NT2/D1 (cell line): ENCODE results near the gene FAM53A.
A peak's percentile ranks its signal among the peaks of the same experiment; 100 is the strongest.

ENCODE experiments used
- DNase-seq: peaks from one replicate; pipeline ENCODE4 v3.0.0-alpha.2; 2011; ENCODE audit warnings: low read depth, low spot score
- H3K27me3 ChIP-seq: 2 replicates; pipeline ENCODE4 v1.6.0; 2011; ENCODE audit warnings: mild to moderate bottlenecking; ENCODE audit not compliant: insufficient read length, insufficient read depth
- H3K36me3 ChIP-seq: 2 replicates; pipeline ENCODE4 v1.6.1; 2011; ENCODE audit warnings: mild to moderate bottlenecking, low read length, mixed read lengths; ENCODE audit not compliant: insufficient read depth, insufficient read length
- H3K4me1 ChIP-seq: 2 replicates; pipeline ENCODE4 v1.5.1; 2011; ENCODE audit not compliant: insufficient read depth, insufficient read length
- H3K4me3 ChIP-seq: 2 replicates; pipeline ENCODE4 v1.5.1; 2011; ENCODE audit warnings: low read depth; ENCODE audit not compliant: insufficient read length
- H3K9ac ChIP-seq: 2 replicates; pipeline ENCODE4 v1.6.0; 2011; ENCODE audit warnings: low read depth; ENCODE audit not compliant: insufficient read length
- H3K9me3 ChIP-seq: 2 replicates; pipeline ENCODE4 v1.5.1; 2011; ENCODE audit warnings: mild to moderate bottlenecking, low read length; ENCODE audit not compliant: insufficient read depth
- SUZ12 ChIP-seq: IDR thresholded peaks from 2 replicates; pipeline ENCODE4 v1.6.1; 2011; ENCODE audit not compliant: insufficient read length, insufficient read depth; ENCODE audit errors: extremely low read depth
- YY1 ChIP-seq: IDR thresholded peaks from 2 replicates; pipeline ENCODE4 v1.6.1; 2011; ENCODE audit not compliant: insufficient read length, insufficient read depth
- ZNF274 ChIP-seq: IDR thresholded peaks from 2 replicates; pipeline ENCODE4 v1.6.1; 2011; ENCODE audit warnings: mild to moderate bottlenecking, low read depth, low read length

The FAM53A gene

DNA sequence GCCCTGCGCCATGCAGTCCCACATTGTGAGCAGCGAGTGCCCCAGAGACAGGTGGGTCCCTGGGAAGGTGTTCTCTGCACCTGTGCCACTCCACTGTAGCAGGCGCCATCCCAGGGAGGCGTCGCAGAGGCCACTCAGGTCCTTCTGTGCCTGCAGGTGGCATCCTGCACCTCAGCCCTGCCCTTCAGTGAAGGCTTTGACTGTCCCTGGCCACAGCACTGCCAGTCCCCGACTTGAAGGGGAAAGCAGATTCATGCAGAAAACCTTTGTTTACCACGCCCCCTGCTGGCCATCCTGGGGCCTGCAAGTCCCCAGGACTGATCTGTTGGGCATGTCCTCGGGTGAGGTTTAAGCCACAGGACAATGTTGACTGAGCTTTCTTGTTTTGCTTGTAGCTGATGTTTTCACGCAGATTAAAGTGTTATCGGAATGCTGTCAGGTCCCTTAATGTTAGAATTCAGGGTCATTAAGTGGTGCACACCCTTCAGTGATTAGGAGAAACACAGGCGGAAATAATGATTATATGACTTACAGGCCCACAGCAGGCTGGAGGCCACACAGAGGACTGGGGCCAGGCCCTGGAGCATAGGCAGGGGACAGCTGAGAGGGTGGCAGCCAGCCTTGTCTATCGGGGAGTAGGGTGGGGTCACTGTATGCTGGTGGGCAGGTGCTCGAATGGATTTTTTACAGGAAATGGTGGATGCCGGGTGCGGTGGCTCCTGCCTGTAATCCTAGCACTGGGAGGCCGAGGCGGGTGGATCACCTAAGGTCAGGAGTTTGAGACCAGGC, 42.2 kb upstream of the FAM53A start:
- Histone ChIP-seq H3K27me3 (no peaks in the 10 kb centered on the region), H3K36me3 (peaks cover 87% of the 10 kb centered on the region), H3K4me1 (peaks cover 21% of the 10 kb centered on the region), H3K9me3 (no peaks in the 10 kb centered on the region), H3K4me3 (no peak overlapping the region), H3K9ac (peak overlapping the region; percentile 21)
- DNase-seq: peak; percentile 81
- no peak for TF ChIP-seq YY1
- TF ChIP-seq ZNF274: no peak
- TF ChIP-seq SUZ12: no peak

DNA sequence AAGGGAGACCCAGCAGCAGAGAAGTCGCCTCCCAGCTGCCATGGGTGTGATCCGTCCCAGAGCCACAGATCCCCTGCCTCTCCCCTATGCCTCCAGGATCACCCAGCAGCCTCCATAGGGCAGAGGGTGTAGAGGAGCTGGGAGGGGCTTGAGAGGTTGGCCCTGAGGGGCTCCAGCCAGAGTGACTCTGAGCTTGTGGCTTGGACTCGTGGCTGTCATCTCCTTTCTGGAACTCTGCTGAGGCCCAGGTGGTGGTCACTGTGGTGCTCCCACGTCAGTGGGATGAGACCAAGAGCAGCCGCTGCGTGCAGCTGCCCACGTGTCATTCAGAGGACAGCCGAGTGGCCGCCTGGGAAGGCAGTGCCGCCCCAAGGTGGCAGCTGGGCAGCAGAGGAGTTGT, 41.4 kb upstream of the FAM53A start:
- Histone ChIP-seq H3K27me3 (no peaks in the 10 kb centered on the region), H3K9me3 (no peaks in the 10 kb centered on the region), H3K4me1 (peaks cover 21% of the 10 kb centered on the region), H3K4me3 (no peak overlapping the region), H3K9ac (no peak overlapping the region), H3K36me3 (peaks cover 79% of the 10 kb centered on the region)
- no peak for DNase-seq
- TF ChIP-seq ZNF274 (no peak), SUZ12 (no peak), YY1 (no peak)

DNA sequence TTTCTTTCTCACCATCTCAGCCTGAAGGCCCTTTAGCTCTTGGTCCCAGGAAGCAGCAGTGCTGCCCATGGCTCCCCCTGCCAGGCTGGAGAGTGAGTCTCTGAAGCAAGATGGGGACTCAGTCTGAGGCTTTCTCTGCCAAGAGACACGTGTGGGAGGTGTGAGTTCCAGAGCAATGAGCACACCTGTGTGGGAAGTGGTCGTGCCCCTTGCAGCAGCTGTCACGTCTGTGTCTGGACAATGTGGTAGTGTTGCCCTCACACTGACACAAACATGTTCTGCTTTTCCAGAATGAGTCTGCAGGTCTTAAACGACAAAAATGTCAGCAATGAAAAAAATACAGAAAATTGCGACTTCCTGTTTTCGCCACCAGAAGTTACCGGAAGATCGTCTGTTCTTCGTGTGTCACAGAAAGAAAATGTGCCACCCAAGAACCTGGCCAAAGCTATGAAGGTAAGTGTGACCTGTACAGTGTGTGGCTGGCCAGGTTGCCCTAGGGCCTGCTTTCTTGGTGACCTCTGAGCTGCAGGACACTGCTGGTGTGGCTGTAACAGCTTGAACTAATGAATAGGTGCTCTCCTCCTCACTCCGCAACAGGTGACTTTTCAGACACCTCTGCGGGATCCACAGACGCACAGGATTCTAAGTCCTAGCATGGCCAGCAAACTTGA, 39.2 kb upstream of the FAM53A start:
- H3K9me3 ChIP-seq: no peaks in the 10 kb centered on the region
- no peak overlapping the region for H3K4me3 ChIP-seq
- peaks cover 24% of the 10 kb centered on the region for H3K4me1 ChIP-seq
- H3K27me3 ChIP-seq: no peaks in the 10 kb centered on the region
- TF ChIP-seq YY1: no peak
- no peak for DNase-seq
- peak overlapping the region; percentile 66 for H3K9ac ChIP-seq
- peaks cover 67% of the 10 kb centered on the region for H3K36me3 ChIP-seq

DNA sequence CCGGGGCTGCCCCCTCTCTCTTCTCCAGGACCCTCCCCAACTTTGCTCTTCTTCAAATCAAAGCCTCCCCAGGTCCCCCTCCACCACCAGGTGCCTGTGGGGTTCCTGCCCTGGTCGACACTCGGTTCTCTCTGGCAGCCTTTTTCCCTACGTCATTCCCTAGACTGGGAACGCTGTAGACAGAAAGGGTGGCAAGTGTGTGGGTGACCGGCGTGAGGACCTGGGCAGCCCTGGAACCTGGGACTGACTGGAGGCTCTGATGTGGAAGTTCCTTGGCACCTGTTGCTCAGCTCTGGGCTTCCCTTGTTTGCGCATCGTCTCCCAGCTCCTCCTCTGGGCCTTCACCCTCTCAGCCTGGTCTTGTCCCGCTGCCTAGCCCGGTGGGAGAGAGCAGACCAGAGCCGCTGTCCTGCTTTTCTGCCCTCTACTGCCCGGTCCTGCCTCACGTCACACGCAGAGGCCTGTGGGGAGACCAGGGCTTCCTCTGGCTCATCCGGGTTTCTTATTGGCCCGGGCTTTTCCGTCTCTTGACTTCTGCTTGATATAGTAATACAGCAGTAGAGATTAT, 38.5 kb upstream of the FAM53A start:
- DNase-seq: no peak
- no peaks in the 10 kb centered on the region for H3K9me3 ChIP-seq
- peak overlapping the region; percentile 80 for H3K4me3 ChIP-seq
- TF ChIP-seq ZNF274 (no peak), YY1 (no peak), SUZ12 (no peak)
- H3K36me3 ChIP-seq: peaks cover 67% of the 10 kb centered on the region
- H3K27me3 ChIP-seq: no peaks in the 10 kb centered on the region
- peak overlapping the region; percentile 94 for H3K9ac ChIP-seq
- peaks cover 24% of the 10 kb centered on the region for H3K4me1 ChIP-seq

GRCh38 chr4:1721666-1722550, 37.8 kb upstream of the FAM53A start:
- DNase-seq: no peak
- peaks cover 67% of the 10 kb centered on the region for H3K36me3 ChIP-seq
- no peak for TF ChIP-seq ZNF274
- no peak for TF ChIP-seq YY1
- TF ChIP-seq SUZ12: no peak
- no peaks in the 10 kb centered on the region for H3K9me3 ChIP-seq
- no peaks in the 10 kb centered on the region for H3K27me3 ChIP-seq
- H3K9ac ChIP-seq: peak overlapping the region; percentile 94
- peaks cover 20% of the 10 kb centered on the region for H3K4me1 ChIP-seq
- peak overlapping the region; percentile 80 for H3K4me3 ChIP-seq

DNA sequence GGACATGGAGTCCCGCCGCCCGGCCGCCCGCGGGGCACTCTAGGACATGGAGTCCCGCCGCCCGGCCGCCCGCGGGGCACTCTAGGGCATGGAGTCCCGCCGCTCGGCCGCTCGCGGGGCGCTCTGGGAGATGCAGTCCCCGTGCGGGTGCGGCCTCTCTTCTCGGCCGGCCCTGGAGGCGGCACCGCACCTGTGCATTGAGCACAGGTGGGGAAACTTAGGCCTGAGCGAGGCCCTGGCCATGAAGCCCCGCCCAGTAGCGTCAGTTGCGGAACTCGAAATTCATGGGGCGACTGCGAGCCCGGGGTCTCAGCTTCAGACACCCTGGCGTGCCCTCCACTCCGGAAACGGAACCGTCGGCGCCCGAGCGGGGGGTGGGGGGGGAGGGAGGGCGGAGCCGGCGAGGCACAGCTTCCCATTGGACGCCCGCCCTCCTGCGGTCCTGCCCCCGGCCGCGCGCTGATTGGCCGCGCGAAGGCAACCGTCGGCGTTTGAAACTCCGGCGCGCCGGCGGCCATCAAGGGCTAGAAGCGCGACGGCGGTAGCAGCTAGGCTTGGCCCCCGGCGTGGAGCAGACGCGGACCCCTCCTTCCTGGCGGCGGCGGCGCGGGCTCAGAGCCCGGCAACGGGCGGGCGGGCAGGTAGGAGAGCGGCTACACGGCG, 37.0 kb upstream of the FAM53A start, which contains the start of the genes TACC3 and TMEM129:
TSS of gene TACC3 (plus strand) at position 519 of the 663 bp plus-strand sequence. CDS start 1,901 bp downstream, outside the sequence.
TSS of gene TMEM129 (minus strand) at position 321 of the 663 bp plus-strand sequence. CDS start 486 bp downstream, outside the sequence.
- TF ChIP-seq ZNF274: no peak
- TF ChIP-seq SUZ12: no peak
- no peak for TF ChIP-seq YY1
- peak within 1 kb of the TSS; percentile 86 for H3K4me3 ChIP-seq
- peak within 1 kb of the TSS; percentile 96 for H3K9ac ChIP-seq
- DNase-seq: peak; percentile 95
- H3K27me3 ChIP-seq: no peaks in the 10 kb centered on the region
- peaks cover 20% of the 10 kb centered on the region for H3K4me1 ChIP-seq
- H3K36me3 ChIP-seq: peaks cover 67% of the 10 kb centered on the region
- H3K9me3 ChIP-seq: no peaks in the 10 kb centered on the region
